Activated CD4-positive, alpha-beta memory T cell treated with anti-CD3 and anti-CD28 coated beads, Interleukin-2, amount 10 ng/mL, durations not matched to agents 7 days and 5 days (primary cell): ENCODE results near the gene TPP2. TPM values are rescaled to one million over a fixed set of nuclear protein-coding genes. Genes with fewer than 3 reads are reported as not detected.

ENCODE experiments used
- CTCF ChIA-PET: fragments of 350-600 bp; sonication (Branson Sonifier 250); formaldehyde crosslinking; loops from one replicate; lab custom pipeline; 2021; ENCODE audit warnings: antibody characterized with exemption, inconsistent platforms; lab: Charles Lee
- POLR2A ChIA-PET: fragments of 350-600 bp; sonication (Branson Sonifier 250); formaldehyde crosslinking; loops from one replicate; lab custom pipeline; 2021; ENCODE audit warnings: antibody characterized with exemption; lab: Charles Lee
- DNase-seq: peaks from one replicate; pipeline ENCODE4 v3.0.0-alpha.2; 2020
- H3K27ac Mint-ChIP-seq: one replicate; pipeline ENCODE4 v1.8.0; 2021; ENCODE audit warnings: mild to moderate bottlenecking, mixed read lengths
- H3K27me3 Mint-ChIP-seq: one replicate; pipeline ENCODE4 v1.8.0; 2021; ENCODE audit warnings: mixed read lengths
- H3K36me3 Mint-ChIP-seq: one replicate; pipeline ENCODE4 v1.8.0; 2021; ENCODE audit warnings: low read depth, mixed read lengths
- H3K4me1 Mint-ChIP-seq: one replicate; pipeline ENCODE4 v1.8.0; 2021; ENCODE audit warnings: mixed read lengths
- H3K4me3 Mint-ChIP-seq: one replicate; pipeline ENCODE4 v1.8.0; 2021; ENCODE audit warnings: mild to moderate bottlenecking, mixed read lengths
- H3K9me3 Mint-ChIP-seq: one replicate; pipeline ENCODE4 v1.8.0; 2021; ENCODE audit warnings: mixed read lengths
- total RNA-seq, 2 experiments: library from RNA; stranded (reverse); gene quantifications; one replicate each; pipeline ENCODE4 v1.2.3, GENCODE V29; 2021

Gene TPP2
- total RNA-seq, 2 experiments from 2014 or later: 86.2 to 96.8 TPM

DNA sequence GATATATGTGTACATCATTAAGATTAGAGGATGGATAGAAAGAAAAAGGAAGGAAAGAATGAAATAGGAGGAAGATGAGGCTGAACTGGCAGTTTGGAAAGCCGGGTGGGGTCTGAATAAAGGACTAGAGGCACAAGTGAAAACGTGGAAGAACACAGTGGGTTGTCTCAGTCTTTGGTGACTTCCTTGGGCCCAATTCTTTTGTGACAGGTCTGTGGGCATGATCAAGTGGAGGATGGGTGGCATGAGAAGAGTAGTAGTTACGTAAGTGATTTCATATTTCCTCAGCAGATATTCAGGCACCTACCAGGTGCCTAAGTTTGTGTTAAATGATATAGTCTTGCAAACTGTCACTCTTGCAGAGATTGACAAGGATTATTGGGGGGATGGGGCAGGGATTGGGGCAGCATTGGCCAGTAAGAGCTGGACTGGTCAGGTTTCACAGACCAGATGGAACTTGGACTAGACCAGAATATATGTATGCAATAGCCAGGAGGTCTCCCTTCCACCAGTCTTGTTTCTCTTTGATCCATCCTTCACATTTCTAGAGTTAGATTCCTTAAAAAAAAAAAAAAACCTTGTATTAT is 2.7 kb downstream of the TPP2 start:
- Mint-ChIP-seq H3K9me3 (no peaks in the 10 kb centered on the region), H3K36me3 (peaks cover 60% of the 10 kb centered on the region), H3K27me3 (no peaks in the 10 kb centered on the region), H3K4me1 (peaks cover 71% of the 10 kb centered on the region), H3K4me3 (peak overlapping the region; percentile 84), H3K27ac (peak overlapping the region; percentile 10)
- ChIA-PET CTCF (no interaction called here), POLR2A (no interaction called here)
- no peak for DNase-seq

DNA sequence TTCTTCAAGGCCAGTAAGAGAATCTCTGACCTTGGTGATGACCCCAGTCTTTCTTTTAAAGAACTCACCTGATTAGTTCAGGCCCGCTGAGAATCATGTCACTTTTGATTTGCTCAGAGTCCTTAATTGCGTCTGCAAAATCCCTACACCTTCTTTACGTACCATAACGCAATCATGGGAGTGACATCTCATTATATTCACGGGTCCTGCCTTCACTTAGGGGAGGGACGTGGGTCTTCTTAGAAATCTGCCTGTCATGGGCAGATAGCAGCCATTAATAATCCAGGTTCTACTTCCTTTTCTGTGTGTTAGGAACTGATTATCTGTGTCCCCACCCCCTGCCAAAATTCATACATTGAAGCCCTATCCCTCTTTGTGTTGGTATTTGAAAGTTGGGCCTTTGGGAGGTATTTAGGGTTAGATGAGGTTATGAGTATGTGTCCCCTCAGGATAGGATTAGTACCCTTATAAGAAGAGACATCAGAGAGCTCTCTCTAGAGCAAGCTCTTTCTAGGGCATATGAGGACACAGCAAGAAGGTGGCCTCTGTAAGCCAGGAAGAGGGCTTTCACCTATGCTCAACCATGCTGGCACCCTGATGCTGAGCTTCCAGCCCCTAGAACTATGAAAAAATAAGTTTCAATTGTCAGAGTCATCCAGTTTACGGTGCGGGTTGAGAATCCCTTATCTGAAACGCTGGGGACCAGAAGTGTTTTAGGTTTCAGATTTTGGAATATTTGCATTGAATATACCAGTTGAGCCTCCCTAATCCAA is 9.9 kb downstream of the TPP2 start:
- peaks cover 80% of the 10 kb centered on the region for H3K36me3 Mint-ChIP-seq
- DNase-seq: no peak
- H3K9me3 Mint-ChIP-seq: no peaks in the 10 kb centered on the region
- peaks cover 63% of the 10 kb centered on the region for H3K4me1 Mint-ChIP-seq
- H3K4me3 Mint-ChIP-seq: no peak overlapping the region
- H3K27ac Mint-ChIP-seq: no peak overlapping the region
- CTCF ChIA-PET: interaction anchor here (1.3 to 2.9 kb wide), 4 partner anchors 10 to 27 kb away, joined by 6 to 8 read pairs (median 8); partner anchors contain the start of gene TPP2
- H3K27me3 Mint-ChIP-seq: no peaks in the 10 kb centered on the region
- POLR2A ChIA-PET: interaction anchor here (0.9 to 5.5 kb wide), 3 partner anchors 12 to 18 kb away, joined by 3 to 82 read pairs (median 5); partner anchors contain the start of gene TPP2

- H3K4me3 Mint-ChIP-seq: no peak overlapping the region
- no peak for DNase-seq
- ChIA-PET POLR2A (no interaction called here), CTCF (interaction anchor here (1.0 to 2.9 kb wide), 2 partner anchors 13 to 30 kb away, joined by 3 to 8 read pairs; partner anchors contain the start of gene TPP2)
- H3K36me3 Mint-ChIP-seq: peaks cover 72% of the 10 kb centered on the region
- peak overlapping the region; percentile 77 for H3K27ac Mint-ChIP-seq
- H3K9me3 Mint-ChIP-seq: no peaks in the 10 kb centered on the region
- H3K27me3 Mint-ChIP-seq: no peaks in the 10 kb centered on the region
- H3K4me1 Mint-ChIP-seq: peaks cover 53% of the 10 kb centered on the region
Observed at GRCh38 chr13:102608974-102609373, 12.2 kb downstream of the TPP2 start.

- H3K27ac Mint-ChIP-seq: peak overlapping the region; percentile 41
- H3K9me3 Mint-ChIP-seq: no peaks in the 10 kb centered on the region
- H3K4me1 Mint-ChIP-seq: peaks cover 46% of the 10 kb centered on the region
- peaks cover 69% of the 10 kb centered on the region for H3K36me3 Mint-ChIP-seq
- H3K27me3 Mint-ChIP-seq: no peaks in the 10 kb centered on the region
- POLR2A ChIA-PET: interaction anchor here (1.3 to 1.5 kb wide), 2 partner anchors 13 to 236 kb away, joined by 3 to 7 read pairs; partner anchors contain the start of genes ERCC5 and TPP2
- CTCF ChIA-PET: no interaction called here
- peak; percentile 25 for DNase-seq
- no peak overlapping the region for H3K4me3 Mint-ChIP-seq
Observed at GRCh38 chr13:102609696-102610095, 12.9 kb downstream of the TPP2 start.

- no peak for DNase-seq
Observed at GRCh38 chr13:102610296-102610895, 13.6 kb downstream of the TPP2 start.

GRCh38 chr13:102617697-102618350 is 21.0 kb downstream of the TPP2 start:
- Mint-ChIP-seq H3K36me3 (peaks cover 63% of the 10 kb centered on the region), H3K27ac (no peak overlapping the region), H3K4me1 (peaks cover 9% of the 10 kb centered on the region), H3K27me3 (no peaks in the 10 kb centered on the region), H3K9me3 (no peaks in the 10 kb centered on the region), H3K4me3 (no peak overlapping the region)
- no peak for DNase-seq
- ChIA-PET CTCF (interaction anchor here (1.7 kb wide), 1 partner anchor 26 kb away, joined by 3 read pairs; no protein-coding TSS in a partner anchor), POLR2A (interaction anchor here (0.7 to 1.2 kb wide), 2 partner anchors 15 to 21 kb away, joined by 3 read pairs; partner anchors contain the start of gene TPP2)

More at GRCh38 chr13:102610296-102610895, 13.6 kb downstream of the TPP2 start:
- Mint-ChIP-seq H3K4me3 (no peak overlapping the region), H3K9me3 (no peaks in the 10 kb centered on the region), H3K36me3 (peaks cover 64% of the 10 kb centered on the region), H3K27ac (no peak overlapping the region), H3K27me3 (no peaks in the 10 kb centered on the region), H3K4me1 (peaks cover 39% of the 10 kb centered on the region)
- ChIA-PET CTCF (no interaction called here), POLR2A (interaction anchor here (1.3 to 1.5 kb wide), 2 partner anchors 14 to 235 kb away, joined by 3 to 7 read pairs; partner anchors contain the start of genes ERCC5 and TPP2)

GRCh38 chr13:102620516-102620915 is 23.7 kb downstream of the TPP2 start:
- H3K9me3 Mint-ChIP-seq: no peaks in the 10 kb centered on the region
- no peak overlapping the region for H3K27ac Mint-ChIP-seq
- peaks cover 5% of the 10 kb centered on the region for H3K4me1 Mint-ChIP-seq
- POLR2A ChIA-PET: interaction anchor here (1.0 to 1.1 kb wide), 2 partner anchors 9 to 25 kb away, joined by 3 to 4 read pairs; no protein-coding TSS in a partner anchor
- no peaks in the 10 kb centered on the region for H3K27me3 Mint-ChIP-seq
- H3K4me3 Mint-ChIP-seq: no peak overlapping the region
- DNase-seq: no peak
- CTCF ChIA-PET: no interaction called here
- H3K36me3 Mint-ChIP-seq: peaks cover 59% of the 10 kb centered on the region

DNA sequence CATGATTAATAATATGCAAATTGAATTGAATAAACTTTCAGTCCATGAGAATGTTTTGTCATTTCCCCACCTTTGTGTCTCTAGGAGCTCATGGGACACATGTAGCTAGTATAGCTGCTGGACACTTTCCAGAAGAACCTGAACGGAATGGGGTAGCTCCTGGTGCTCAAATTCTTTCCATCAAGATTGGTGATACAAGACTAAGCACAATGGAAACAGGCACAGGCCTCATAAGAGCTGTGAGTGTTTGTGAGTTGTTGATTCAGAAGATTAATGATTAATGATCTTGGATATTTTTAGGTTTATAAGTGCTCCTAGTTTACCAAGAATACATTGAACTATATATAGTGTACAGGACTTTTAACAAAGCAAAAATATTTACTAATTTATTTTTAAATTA is 30.1 kb downstream of the TPP2 start:
- CTCF ChIA-PET: interaction anchor here (0.7 to 1.0 kb wide), 2 partner anchors 32 to 35 kb away, joined by 3 to 4 read pairs; no protein-coding TSS in a partner anchor
- Mint-ChIP-seq H3K4me1 (no peaks in the 10 kb centered on the region), H3K27ac (no peak overlapping the region), H3K4me3 (no peak overlapping the region), H3K36me3 (peaks cover 57% of the 10 kb centered on the region), H3K9me3 (no peaks in the 10 kb centered on the region), H3K27me3 (no peaks in the 10 kb centered on the region)
- POLR2A ChIA-PET: interaction anchor here (1.0 to 1.5 kb wide), 2 partner anchors 31 to 35 kb away, joined by 3 to 4 read pairs; no protein-coding TSS in a partner anchor
- DNase-seq: no peak

GRCh38 chr13:102628559-102628958 is 31.8 kb downstream of the TPP2 start:
- ChIA-PET POLR2A (interaction anchor here (0.8 kb wide), 1 partner anchor 32 kb away, joined by 3 read pairs; the partner anchor contains the start of gene TPP2), CTCF (no interaction called here)
- Mint-ChIP-seq H3K27ac (peak overlapping the region; percentile 34), H3K27me3 (no peaks in the 10 kb centered on the region), H3K4me3 (no peak overlapping the region), H3K36me3 (peaks cover 61% of the 10 kb centered on the region), H3K4me1 (no peaks in the 10 kb centered on the region), H3K9me3 (no peaks in the 10 kb centered on the region)
- DNase-seq: no peak

DNA sequence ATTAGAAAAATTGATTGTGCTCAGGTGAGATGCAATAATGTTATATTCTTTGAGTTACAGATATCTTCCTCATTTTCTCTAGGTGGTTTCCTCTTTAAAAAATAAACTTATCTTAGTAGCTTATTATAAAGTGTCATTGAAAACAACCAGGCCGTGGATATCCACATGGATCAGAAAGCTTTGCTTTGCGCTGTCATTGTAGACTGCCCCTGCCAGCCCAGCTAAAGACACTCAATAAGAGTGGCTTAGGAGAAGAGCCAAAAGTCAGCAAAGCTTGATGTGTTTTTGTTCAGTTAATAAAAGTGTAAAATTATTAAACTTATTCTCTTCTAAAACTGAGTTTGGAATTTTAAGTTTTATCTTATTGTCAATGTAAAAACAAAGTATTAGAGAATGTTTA is 34.4 kb downstream of the TPP2 start:
- no peaks in the 10 kb centered on the region for H3K4me1 Mint-ChIP-seq
- peaks cover 74% of the 10 kb centered on the region for H3K36me3 Mint-ChIP-seq
- ChIA-PET CTCF (interaction anchor here (1.0 kb wide), 1 partner anchor 214 kb away, joined by 3 read pairs; the partner anchor contains the start of gene ERCC5), POLR2A (interaction anchor here (0.8 kb wide), 1 partner anchor 18 kb away, joined by 3 read pairs; no protein-coding TSS in a partner anchor)
- no peaks in the 10 kb centered on the region for H3K9me3 Mint-ChIP-seq
- no peak overlapping the region for H3K4me3 Mint-ChIP-seq
- DNase-seq: no peak
- no peaks in the 10 kb centered on the region for H3K27me3 Mint-ChIP-seq
- no peak overlapping the region for H3K27ac Mint-ChIP-seq

- DNase-seq: no peak
- ChIA-PET POLR2A (interaction anchor here (1.6 kb wide), 1 partner anchor 42 kb away, joined by 7 read pairs; the partner anchor contains the start of gene TPP2), CTCF (interaction anchor here (1.2 to 1.4 kb wide), 2 partner anchors 48 to 57 kb away, joined by 3 to 4 read pairs; no protein-coding TSS in a partner anchor)
- no peaks in the 10 kb centered on the region for H3K4me1 Mint-ChIP-seq
- no peak overlapping the region for H3K4me3 Mint-ChIP-seq
- H3K27ac Mint-ChIP-seq: no peak overlapping the region
- H3K9me3 Mint-ChIP-seq: no peaks in the 10 kb centered on the region
- peaks cover 87% of the 10 kb centered on the region for H3K36me3 Mint-ChIP-seq
- no peaks in the 10 kb centered on the region for H3K27me3 Mint-ChIP-seq
Observed at GRCh38 chr13:102638741-102639140, 42.0 kb downstream of the TPP2 start.

GRCh38 chr13:102642029-102642428 is 45.2 kb downstream of the TPP2 start:
- no peak for DNase-seq
- no peaks in the 10 kb centered on the region for H3K4me1 Mint-ChIP-seq
- no peaks in the 10 kb centered on the region for H3K9me3 Mint-ChIP-seq
- no peak overlapping the region for H3K27ac Mint-ChIP-seq
- no peak overlapping the region for H3K4me3 Mint-ChIP-seq
- POLR2A ChIA-PET: interaction anchor here (1.0 to 1.3 kb wide), 2 partner anchors 9 to 10 kb away, joined by 3 to 5 read pairs; no protein-coding TSS in a partner anchor
- CTCF ChIA-PET: interaction anchor here (2.3 kb wide), 1 partner anchor 204 kb away, joined by 8 read pairs; the partner anchor contains the start of gene ERCC5
- no peaks in the 10 kb centered on the region for H3K27me3 Mint-ChIP-seq
- peaks cover 80% of the 10 kb centered on the region for H3K36me3 Mint-ChIP-seq
